ENCODE measurements around the gene MIX23. TPM values are rescaled to one million over a fixed set of nuclear protein-coding genes. Genes with fewer than 3 reads are reported as not detected.

Gene MIX23
- total RNA-seq, 4 donors from 2014 or later = 9.9 to 32.8 (median 23.3) TPM

DNA sequence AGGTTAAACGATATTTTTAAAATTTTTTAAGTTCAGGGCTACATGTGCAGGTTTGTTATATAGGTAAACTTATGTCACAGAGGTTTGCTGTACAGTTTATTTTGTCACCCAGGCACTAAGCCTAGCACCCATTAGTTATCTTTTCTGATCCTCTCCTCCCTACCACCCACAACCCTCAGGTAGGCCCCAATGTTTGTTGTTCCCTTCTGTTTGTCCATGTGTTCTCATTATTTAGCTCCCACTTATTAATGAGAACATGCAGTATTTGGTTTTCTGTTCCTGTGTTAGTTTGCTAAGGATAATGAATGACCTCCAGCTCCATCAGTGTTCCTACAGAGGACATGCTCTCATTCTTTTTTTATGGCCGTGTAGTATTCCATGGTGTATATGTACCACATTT is 15.9 kb upstream of the MIX23 start:
- no peak for DNase-seq

GRCh38 chr3:122397201-122397600 is 14.2 kb upstream of the MIX23 start:
- TF ChIP-seq POLR2A (IDR thresholded peaks at IDR 0.05) = no peak
- TF ChIP-seq, protein P1, sequence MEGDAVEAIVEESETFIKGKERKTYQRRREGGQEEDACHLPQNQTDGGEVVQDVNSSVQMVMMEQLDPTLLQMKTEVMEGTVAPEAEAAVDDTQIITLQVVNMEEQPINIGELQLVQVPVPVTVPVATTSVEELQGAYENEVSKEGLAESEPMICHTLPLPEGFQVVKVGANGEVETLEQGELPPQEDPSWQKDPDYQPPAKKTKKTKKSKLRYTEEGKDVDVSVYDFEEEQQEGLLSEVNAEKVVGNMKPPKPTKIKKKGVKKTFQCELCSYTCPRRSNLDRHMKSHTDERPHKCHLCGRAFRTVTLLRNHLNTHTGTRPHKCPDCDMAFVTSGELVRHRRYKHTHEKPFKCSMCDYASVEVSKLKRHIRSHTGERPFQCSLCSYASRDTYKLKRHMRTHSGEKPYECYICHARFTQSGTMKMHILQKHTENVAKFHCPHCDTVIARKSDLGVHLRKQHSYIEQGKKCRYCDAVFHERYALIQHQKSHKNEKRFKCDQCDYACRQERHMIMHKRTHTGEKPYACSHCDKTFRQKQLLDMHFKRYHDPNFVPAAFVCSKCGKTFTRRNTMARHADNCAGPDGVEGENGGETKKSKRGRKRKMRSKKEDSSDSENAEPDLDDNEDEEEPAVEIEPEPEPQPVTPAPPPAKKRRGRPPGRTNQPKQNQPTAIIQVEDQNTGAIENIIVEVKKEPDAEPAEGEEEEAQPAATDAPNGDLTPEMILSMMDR (IDR thresholded peaks at IDR 0.05) = no peak

More for the DNA sequence above, 15.9 kb upstream of the MIX23 start:
- no peaks in the 10 kb centered on the region for H3K4me1 ChIP-seq
- H3K36me3 ChIP-seq = peaks cover 0 to 15% (median 0%) of the 10 kb centered on the region in 3 donors
- H3K27me3 ChIP-seq = no peaks in the 10 kb centered on the region
- TF ChIP-seq, protein P1 (IDR thresholded peaks at IDR 0.05) = no peak
- no peak for TF ChIP-seq POLR2A (IDR thresholded peaks at IDR 0.05)
- no peak overlapping the region for H3K4me3 ChIP-seq
- H3K9me3 ChIP-seq = no peaks in the 10 kb centered on the region
- no peak overlapping the region for H3K27ac ChIP-seq

DNA sequence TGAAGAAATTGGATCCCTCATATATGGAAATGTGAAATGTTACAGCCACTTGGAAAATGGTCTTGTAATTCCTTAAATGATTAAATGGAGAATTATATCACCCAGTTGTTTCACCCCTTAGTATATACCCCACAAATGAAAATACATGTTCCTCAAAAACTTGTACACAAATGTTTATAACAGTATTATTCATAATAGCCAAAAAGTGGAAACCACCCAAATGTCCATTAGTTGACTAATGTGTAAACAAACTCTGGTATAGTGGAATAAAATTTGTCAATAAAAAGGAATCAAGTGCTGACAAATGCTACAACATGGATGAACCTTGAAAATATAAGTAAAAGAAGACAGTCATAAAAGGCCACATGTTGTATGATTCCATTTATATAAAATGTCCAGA is 13.5 kb upstream of the MIX23 start:
- no peak for DNase-seq
- Histone ChIP-seq H3K27ac (no peak overlapping the region), H3K36me3 (peaks cover 0 to 5% (median 0%) of the 10 kb centered on the region in 3 donors), H3K27me3 (no peaks in the 10 kb centered on the region), H3K4me3 (no peak overlapping the region), H3K9me3 (no peaks in the 10 kb centered on the region), H3K4me1 (no peaks in the 10 kb centered on the region)
- TF ChIP-seq, protein P1 (IDR thresholded peaks at IDR 0.05) = no peak
- no peak for TF ChIP-seq POLR2A (IDR thresholded peaks at IDR 0.05)

More at GRCh38 chr3:122397201-122397600, 14.2 kb upstream of the MIX23 start:
- no peaks in the 10 kb centered on the region for H3K9me3 ChIP-seq
- no peak for DNase-seq
- H3K4me3 ChIP-seq = no peak overlapping the region
- H3K27ac ChIP-seq = no peak overlapping the region
- H3K27me3 ChIP-seq = no peaks in the 10 kb centered on the region
- H3K4me1 ChIP-seq = no peaks in the 10 kb centered on the region
- peaks cover 0 to 5% (median 0%) of the 10 kb centered on the region in 3 donors for H3K36me3 ChIP-seq

DNA sequence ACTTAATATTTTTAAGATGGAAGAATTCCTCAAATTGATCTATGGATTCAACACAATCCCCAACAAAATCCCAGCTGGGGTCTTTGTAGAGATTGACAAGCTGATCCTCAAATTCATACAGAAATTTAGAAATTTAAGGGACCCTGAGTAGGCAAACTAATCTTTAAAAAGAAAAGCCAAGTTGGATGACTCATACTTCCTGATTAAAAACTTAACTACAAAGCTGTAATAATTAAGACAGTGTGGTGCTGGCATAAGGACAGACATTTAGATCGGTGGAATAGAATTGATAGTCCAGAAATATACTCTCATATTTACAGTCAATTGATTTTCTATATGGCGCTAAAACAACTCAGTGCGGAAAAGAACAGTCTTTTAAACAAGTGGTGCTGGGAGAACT is 12.6 kb upstream of the MIX23 start:
- no peak for DNase-seq
- Histone ChIP-seq H3K4me1 (no peaks in the 10 kb centered on the region), H3K4me3 (no peak overlapping the region), H3K27me3 (no peaks in the 10 kb centered on the region), H3K36me3 (peaks cover 0 to 5% (median 0%) of the 10 kb centered on the region in 3 donors), H3K9me3 (no peaks in the 10 kb centered on the region), H3K27ac (no peak overlapping the region)
- TF ChIP-seq POLR2A (IDR thresholded peaks at IDR 0.05) = no peak
- TF ChIP-seq, protein P1 (IDR thresholded peaks at IDR 0.05) = no peak

DNA sequence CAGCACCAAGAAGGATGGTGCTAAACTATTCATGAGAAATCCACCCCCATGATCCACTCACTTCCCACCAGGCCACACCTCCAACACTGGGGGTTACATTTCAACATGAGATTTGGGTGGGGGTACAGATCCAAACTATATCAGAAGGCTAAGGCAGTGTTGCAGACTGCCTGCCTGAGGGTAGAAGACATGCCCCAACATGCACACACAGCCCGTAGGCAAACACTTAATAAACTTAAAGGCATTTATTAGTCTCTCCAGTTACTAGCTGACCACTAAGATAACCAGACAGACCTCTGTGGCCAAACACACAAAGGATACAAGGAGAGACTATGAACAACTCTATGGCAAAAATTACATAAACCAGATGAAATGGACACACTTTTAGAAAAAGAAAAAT is 11.1 kb upstream of the MIX23 start:
- Histone ChIP-seq H3K27me3 (no peaks in the 10 kb centered on the region), H3K27ac (no peak overlapping the region), H3K9me3 (no peaks in the 10 kb centered on the region), H3K36me3 (peaks cover 0 to 5% (median 0%) of the 10 kb centered on the region in 3 donors), H3K4me3 (no peak overlapping the region), H3K4me1 (no peaks in the 10 kb centered on the region)
- TF ChIP-seq, protein P1 (IDR thresholded peaks at IDR 0.05) = no peak
- no peak for TF ChIP-seq POLR2A (IDR thresholded peaks at IDR 0.05)
- DNase-seq = no peak
